MM.1S (cell line): ENCODE data around the gene SPACA6.

Experiments
- EZH2 ChIP-seq: fragments of 300-600 bp; sonication (generic); optimal IDR thresholded peaks from 2 replicates; pipeline ENCODE3; 2017; ENCODE audit warnings: low read depth, mild to moderate bottlenecking, antibody characterized with exemption, low read length, mixed read lengths
- EZH2phosphoT487 ChIP-seq: fragments of 300-600 bp; sonication (generic); IDR thresholded peaks from 2 replicates; pipeline ENCODE4 v1.6.1; 2018; ENCODE audit warnings: antibody characterized with exemption, low read length
- TF ChIP-seq, protein P1 (sequence below): fragments of 300-600 bp; sonication (generic); IDR thresholded peaks from 2 replicates; pipeline ENCODE4 v1.5.1; 2016; ENCODE audit warnings: antibody characterized with exemption, low read length, mixed read lengths

GRCh38 chr19:51754770-51755169 lies 61.6 kb downstream of the SPACA6 start:
- TF ChIP-seq, protein P1, sequence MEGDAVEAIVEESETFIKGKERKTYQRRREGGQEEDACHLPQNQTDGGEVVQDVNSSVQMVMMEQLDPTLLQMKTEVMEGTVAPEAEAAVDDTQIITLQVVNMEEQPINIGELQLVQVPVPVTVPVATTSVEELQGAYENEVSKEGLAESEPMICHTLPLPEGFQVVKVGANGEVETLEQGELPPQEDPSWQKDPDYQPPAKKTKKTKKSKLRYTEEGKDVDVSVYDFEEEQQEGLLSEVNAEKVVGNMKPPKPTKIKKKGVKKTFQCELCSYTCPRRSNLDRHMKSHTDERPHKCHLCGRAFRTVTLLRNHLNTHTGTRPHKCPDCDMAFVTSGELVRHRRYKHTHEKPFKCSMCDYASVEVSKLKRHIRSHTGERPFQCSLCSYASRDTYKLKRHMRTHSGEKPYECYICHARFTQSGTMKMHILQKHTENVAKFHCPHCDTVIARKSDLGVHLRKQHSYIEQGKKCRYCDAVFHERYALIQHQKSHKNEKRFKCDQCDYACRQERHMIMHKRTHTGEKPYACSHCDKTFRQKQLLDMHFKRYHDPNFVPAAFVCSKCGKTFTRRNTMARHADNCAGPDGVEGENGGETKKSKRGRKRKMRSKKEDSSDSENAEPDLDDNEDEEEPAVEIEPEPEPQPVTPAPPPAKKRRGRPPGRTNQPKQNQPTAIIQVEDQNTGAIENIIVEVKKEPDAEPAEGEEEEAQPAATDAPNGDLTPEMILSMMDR: no peak
- TF ChIP-seq EZH2 (no peak), EZH2phosphoT487 (no peak)
